HCT116 (cell line): Measurements from ENCODE around the gene CLIC4. TPM values are rescaled to one million over a fixed set of nuclear protein-coding genes. Genes with fewer than 3 reads are reported as not detected.

Source experiments
- ATAC-seq: fragments of 200-7000 bp; cut with Tn5 transposase; 2 replicates; pipeline ENCODE4 v1.9.1; 2020; ENCODE audit warnings: mild to moderate bottlenecking, moderate library complexity
- BruUV-seq: library from RNA; stranded (reverse); fragments of 400-500 nt; replicated peaks from 2 replicates; lab custom pipeline; 2021; lab: Mats Ljungman, UMichigan
- CTCF ChIA-PET: fragments of 300-600 bp; sonication (Branson Sonifier 250); formaldehyde crosslinking; loops from one replicate; lab custom pipeline; 2021; ENCODE audit warnings: antibody characterized with exemption; lab: Charles Lee
- POLR2A ChIA-PET: fragments of 300-600, 350-600 bp; sonication (Branson Sonifier 250); formaldehyde crosslinking; loops from one replicate; lab custom pipeline; 2021; ENCODE audit warnings: antibody characterized with exemption; lab: Charles Lee
- RAD21 ChIA-PET, 2 experiments: fragments of 300-600 bp; sonication (Branson Sonifier 250); formaldehyde crosslinking; loops; one replicate each; lab custom pipeline; 2023; ENCODE audit warnings: low total read pairs in 2 of 2; ENCODE audit not compliant: uncharacterized antibody in 2 of 2, unreplicated experiment in 2 of 2, low non-redundant PET in 1 of 2; lab: Charles Lee
- DNase-seq: peaks from one replicate; pipeline ENCODE4 v3.0.0-alpha.2; 2010; ENCODE audit warnings: low read depth, low spot score
- H2AFZ ChIP-seq: fragments of 200-600 bp; shearing (Covaris generic), sonication (generic); 2 replicates; pipeline ENCODE4 v1.6.1; 2017; ENCODE audit warnings: low read depth, mixed run types, mixed read lengths, antibody characterized with exemption, low read length; ENCODE audit not compliant: poor library complexity, severe bottlenecking
- H3K27ac ChIP-seq: 2 replicates; pipeline ENCODE4 v1.5.1; 2012; ENCODE audit warnings: low read depth, low read length
- H3K27me3 ChIP-seq: fragments of 200-600 bp; sonication (generic); 2 replicates; pipeline ENCODE4 v1.6.1; 2016; ENCODE audit warnings: mixed run types, low read length, mixed read lengths; ENCODE audit not compliant: insufficient read depth
- H3K36me3 ChIP-seq, 2 experiments: fragments of 200-500 bp in 1 of 2; fragments of 200-600 bp in 1 of 2; sonication (Bioruptor generic) in 1 of 2; sonication (generic) in 1 of 2; 2 replicates each; pipeline versions ENCODE4 v1.5.1 to v1.6.1; 2014 to 2016; ENCODE audit warnings: low read length in 2 of 2, inconsistent platforms in 1 of 2, mixed read lengths in 1 of 2, mixed run types in 1 of 2; ENCODE audit not compliant: insufficient read depth in 2 of 2, control insufficient read depth in 1 of 2
- H3K4me1 ChIP-seq, 2 experiments: fragments of 200-600 bp in 1 of 2; sonication (generic) in 1 of 2; 2 replicates each; pipeline versions ENCODE4 v1.5.1 to v1.6.1; 2012 to 2017; ENCODE audit warnings: low read length in 2 of 2, inconsistent platforms in 1 of 2, mild to moderate bottlenecking in 1 of 2, mixed read lengths in 1 of 2, mixed run types in 1 of 2, moderate library complexity in 1 of 2; ENCODE audit not compliant: insufficient read depth in 2 of 2, control insufficient read depth in 1 of 2
- H3K4me2 ChIP-seq: fragments of 200-600 bp; sonication (generic); 2 replicates; pipeline ENCODE4 v1.6.1; 2017; ENCODE audit warnings: mixed run types, low read length, mixed read lengths
- H3K4me3 ChIP-seq, 2 experiments: fragments of 200-600 bp in 1 of 2; sonication (generic) in 1 of 2; replicated peaks in 1 of 2; 2 replicates each; pipeline ENCODE4 v1.5.1; 2011 to 2016; ENCODE audit warnings: low read length in 2 of 2, control low read depth in 1 of 2, low read depth in 1 of 2, mild to moderate bottlenecking in 1 of 2, mixed read lengths in 1 of 2, mixed run types in 1 of 2
- H3K79me2 ChIP-seq: fragments of 200-600 bp; sonication (generic); 2 replicates; pipeline ENCODE4 v1.6.1; 2017; ENCODE audit warnings: mild to moderate bottlenecking, mixed run types, low read length, moderate library complexity, mixed read lengths; ENCODE audit not compliant: insufficient read depth
- H3K9ac ChIP-seq: fragments of 200-600 bp; sonication (generic); 2 replicates; pipeline ENCODE4 v1.6.1; 2016; ENCODE audit warnings: low read length, mixed read lengths
- H3K9me2 ChIP-seq: fragments of 200-600 bp; sonication (generic), shearing (Covaris generic); 2 replicates; pipeline ENCODE4 v1.6.1; 2017; ENCODE audit warnings: mixed run types, mild to moderate bottlenecking, moderate library complexity; ENCODE audit not compliant: insufficient read depth
- H3K9me3 ChIP-seq, 2 experiments: fragments of 200-500 bp in 1 of 2; fragments of 200-600 bp in 1 of 2; sonication (Bioruptor generic) in 1 of 2; sonication (generic) in 1 of 2; 2 replicates each; pipeline ENCODE4 v1.6.1; 2014 to 2017; ENCODE audit warnings: low read length in 2 of 2, mixed read lengths in 2 of 2, inconsistent platforms in 1 of 2, low read depth in 1 of 2, mild to moderate bottlenecking in 1 of 2, mixed run types in 1 of 2, moderate library complexity in 1 of 2; ENCODE audit not compliant: control insufficient read depth in 1 of 2, insufficient read depth in 1 of 2
- H4K20me1 ChIP-seq: fragments of 200-600 bp; sonication (generic), shearing (Covaris generic); 2 replicates; pipeline ENCODE4 v1.6.1; 2017; ENCODE audit warnings: mixed run types, mild to moderate bottlenecking, moderate library complexity; ENCODE audit not compliant: insufficient read depth
- CEBPB ChIP-seq: IDR thresholded peaks from 2 replicates; pipeline ENCODE4 v1.6.1; 2012; ENCODE audit warnings: low read depth
- CTCF ChIP-seq, 3 experiments: fragments of 200-600 bp in 1 of 3; sonication (generic) in 1 of 3; IDR thresholded peaks in 2 of 3; conservative IDR thresholded peaks in 1 of 3; 2 replicates each; pipeline ENCODE4 v1.5.1; 2012 to 2017; ENCODE audit warnings: low read depth in 2 of 3, low read length in 2 of 3, antibody characterized with exemption in 1 of 3, borderline replicate concordance in 1 of 3, control low read depth in 1 of 3, mild to moderate bottlenecking in 1 of 3, mixed read lengths in 1 of 3, mixed run types in 1 of 3, moderate library complexity in 1 of 3; ENCODE audit not compliant: insufficient read depth in 1 of 3
- EGR1 ChIP-seq: IDR thresholded peaks from 2 replicates; pipeline ENCODE4 v1.6.1; 2012; ENCODE audit warnings: low read depth
- ELF1 ChIP-seq: IDR thresholded peaks from 2 replicates; pipeline ENCODE4 v1.6.1; 2012; ENCODE audit warnings: low read depth, borderline replicate concordance
- EZH2 ChIP-seq: fragments of 200-600 bp; sonication (generic); IDR thresholded peaks from 2 replicates; pipeline ENCODE4 v1.6.1; 2017; ENCODE audit warnings: antibody characterized with exemption, mixed run types
- FOSL1 ChIP-seq: IDR thresholded peaks from 2 replicates; pipeline ENCODE4 v1.6.1; 2012; ENCODE audit warnings: low read depth
- POLR2A ChIP-seq: IDR thresholded peaks from 2 replicates; pipeline ENCODE4 v1.7.0; 2011; ENCODE audit warnings: borderline replicate concordance; ENCODE audit not compliant: insufficient read depth, insufficient read length; ENCODE audit errors: extremely low read depth
- RAD21 ChIP-seq: IDR thresholded peaks from 2 replicates; pipeline ENCODE4 v1.6.1; 2012; ENCODE audit warnings: low read depth, mild to moderate bottlenecking
- REST ChIP-seq: IDR thresholded peaks from 2 replicates; pipeline ENCODE4 v1.6.1; 2012; ENCODE audit warnings: low read depth
- SIN3A ChIP-seq: IDR thresholded peaks from 2 replicates; pipeline ENCODE4 v1.6.1; 2012; ENCODE audit warnings: low read depth
- SP1 ChIP-seq: IDR thresholded peaks from 2 replicates; pipeline ENCODE4 v1.6.1; 2012; ENCODE audit warnings: low read depth
- SRF ChIP-seq: IDR thresholded peaks from 2 replicates; pipeline ENCODE4 v1.6.1; 2012; ENCODE audit warnings: low read depth
- TCF7L2 ChIP-seq: IDR thresholded peaks from 2 replicates; pipeline ENCODE4 v1.7.0; 2011; ENCODE audit warnings: borderline replicate concordance, inconsistent platforms; ENCODE audit not compliant: insufficient read depth, insufficient read length; ENCODE audit errors: extremely low read depth
- ZBTB33 ChIP-seq: IDR thresholded peaks from 2 replicates; pipeline ENCODE4 v1.6.1; 2011; ENCODE audit warnings: mild to moderate bottlenecking, low read length, moderate library complexity; ENCODE audit not compliant: insufficient replicate concordance; ENCODE audit errors: extremely low read depth
- intact Hi-C: fragments of 100-400 bp; cut with micrococcal nuclease; formaldehyde crosslinking; loops from 2 replicates; pipeline ENCODE4 v1.10.0; 2022
- total RNA-seq: library from RNA; stranded (reverse); gene quantifications from one replicate; pipeline ENCODE4 v1.2.1, GENCODE V29; 2021; ENCODE audit not compliant: unreplicated experiment

CLIC4 gene
- total RNA-seq, 1 experiment from 2014 or later = 77.2 TPM

DNA sequence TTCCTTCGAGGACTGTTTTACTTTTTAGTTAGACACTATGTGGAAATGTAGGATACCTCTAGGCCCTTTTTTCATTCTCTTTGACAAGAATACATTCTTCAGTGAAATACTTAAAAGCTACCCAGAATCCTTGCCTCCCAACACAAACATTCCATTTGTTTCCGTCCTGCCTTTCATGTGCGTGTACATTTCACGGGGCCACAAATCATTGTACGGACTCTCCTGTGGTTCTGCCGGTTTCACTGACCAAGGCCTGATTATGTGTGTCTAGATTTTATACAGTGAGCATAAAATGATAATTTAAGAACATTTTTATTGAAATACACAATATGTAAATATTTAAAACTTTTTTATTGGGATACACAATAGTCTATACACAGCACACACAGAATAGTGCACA is 108.4 kb downstream of the CLIC4 start:
- Histone ChIP-seq H3K4me2 (no peak overlapping the region), H3K9me3 (no peaks in the 10 kb centered on the region), H3K36me3 (no peaks in the 10 kb centered on the region), H3K9ac (no peak overlapping the region), H3K27ac (no peak overlapping the region), H3K4me3 (no peak overlapping the region), H3K79me2 (no peaks in the 10 kb centered on the region), H3K27me3 (no peaks in the 10 kb centered on the region; the same call in 1 of the 2 replicates), H3K9me2 (no peaks in the 10 kb centered on the region), H3K4me1 (peaks cover 0 to 10% of the 10 kb centered on the region in 2 experiments; a peak in 1 of 4 replicates), H4K20me1 (no peaks in the 10 kb centered on the region), H2AFZ (no peak overlapping the region)
- DNase-seq (no peak), ATAC-seq (no peak)
- ChIA-PET RAD21 (no interaction called here), CTCF (no interaction called here), POLR2A (no interaction called here)
- no peak for TF ChIP-seq SRF
- TF ChIP-seq ZBTB33 = no peak
- no peak for TF ChIP-seq REST
- TF ChIP-seq EZH2 = no peak
- TF ChIP-seq CTCF (IDR thresholded peaks at IDR 0.05 in 2 of 3, conservative IDR thresholded peaks at IDR 0.05 in 1 of 3; ENCODE audit: borderline replicate concordance in 1 of 3, insufficient read depth in 1 of 3, low read depth in 2 of 3, low read length in 2 of 3) = no peak
- no peak for TF ChIP-seq ELF1
- TF ChIP-seq FOSL1 = no peak
- no peak for TF ChIP-seq EGR1
- no peak for TF ChIP-seq POLR2A
- TF ChIP-seq RAD21 = no peak
- no peak for TF ChIP-seq TCF7L2
- TF ChIP-seq SP1 = no peak
- no peak for TF ChIP-seq SIN3A
- no peak for TF ChIP-seq CEBPB
- intact Hi-C loops = no loop called here
- no TSS peak for BruUV-seq
